ENCODE results near the gene SLC6A13.

SLC6A13 gene

GRCh38 chr12:212715-213526 lies 49.7 kb downstream of the SLC6A13 start:
- no peak for ATAC-seq
- TF ChIP-seq CSDC2 (CRISPR knock-in tag; IDR thresholded peaks at IDR 0.05) (no peak), ESRRG (CRISPR knock-in tag; IDR thresholded peaks at IDR 0.05) (no peak), ZNF565 (CRISPR knock-in tag; conservative IDR thresholded peaks at IDR 0.05; ENCODE audit: low read depth) (no peak), ZFP30 (CRISPR knock-in tag; IDR thresholded peaks at IDR 0.05) (no peak), RARB (CRISPR knock-in tag; IDR thresholded peaks at IDR 0.05) (no peak), PPARA (CRISPR knock-in tag; IDR thresholded peaks at IDR 0.05; ENCODE audit: borderline replicate concordance) (no peak), CREB5 (CRISPR knock-in tag; IDR thresholded peaks at IDR 0.05; ENCODE audit: low read depth) (no peak), TCF4 (CRISPR knock-in tag; IDR thresholded peaks at IDR 0.05; ENCODE audit: borderline replicate concordance) (no peak), ZNF70 (CRISPR knock-in tag; IDR thresholded peaks at IDR 0.05) (no peak), CSRNP3 (CRISPR knock-in tag; IDR thresholded peaks at IDR 0.05) (no peak), BACH2 (CRISPR knock-in tag; IDR thresholded peaks at IDR 0.05; ENCODE audit: borderline replicate concordance) (no peak), GLIS3 (CRISPR knock-in tag; IDR thresholded peaks at IDR 0.05) (no peak), PATZ1 (CRISPR knock-in tag; IDR thresholded peaks at IDR 0.05; ENCODE audit: borderline replicate concordance) (no peak), ZFP3 (CRISPR knock-in tag; IDR thresholded peaks at IDR 0.05) (no peak), TSHZ2 (CRISPR knock-in tag; IDR thresholded peaks at IDR 0.05) (no peak), ARNTL (CRISPR knock-in tag; IDR thresholded peaks at IDR 0.05; ENCODE audit: borderline replicate concordance, low read depth) (no peak), POU6F1 (CRISPR knock-in tag; IDR thresholded peaks at IDR 0.05; ENCODE audit: borderline replicate concordance, low read depth) (no peak), SNAI2 (CRISPR knock-in tag; IDR thresholded peaks at IDR 0.05) (no peak)

- TF ChIP-seq POU6F1 (CRISPR knock-in tag; IDR thresholded peaks at IDR 0.05; ENCODE audit: borderline replicate concordance, low read depth): no peak
- no peak for TF ChIP-seq SNAI2 (CRISPR knock-in tag; IDR thresholded peaks at IDR 0.05)
- no peak for TF ChIP-seq BACH2 (CRISPR knock-in tag; IDR thresholded peaks at IDR 0.05; ENCODE audit: borderline replicate concordance)
- no peak for TF ChIP-seq ZFP30 (CRISPR knock-in tag; IDR thresholded peaks at IDR 0.05)
- no peak for TF ChIP-seq TSHZ2 (CRISPR knock-in tag; IDR thresholded peaks at IDR 0.05)
- TF ChIP-seq ZNF565 (CRISPR knock-in tag; conservative IDR thresholded peaks at IDR 0.05; ENCODE audit: low read depth): no peak
- TF ChIP-seq GLIS3 (CRISPR knock-in tag; IDR thresholded peaks at IDR 0.05): no peak
- TF ChIP-seq ZNF70 (CRISPR knock-in tag; IDR thresholded peaks at IDR 0.05): no peak
- ATAC-seq: no peak
These were observed 50.3 kb downstream of the SLC6A13 start for GRCh38 chr12:212415-212714.

Measured in SK-N-SH treated with all-trans-retinoic acid at 6 μM for 48 hours (cell line).